ENCODE data around the gene RPL7L1. TPM values are rescaled to one million over a fixed set of nuclear protein-coding genes. Genes with fewer than 3 reads are reported as not detected.

RPL7L1 gene
- total and polyA plus RNA-seq, 2 of the 13 experiments (the other 11 are each of a cell fraction or from before 2014, with no cell fraction given), result 51.6 to 179 TPM

- Histone ChIP-seq H3K36me3 (replicated peaks in 1 of 2; ENCODE audit: control insufficient read depth in 1 of 2, insufficient read depth in 2 of 2, low read length in 2 of 2) (peaks cover 15 to 41% of the 10 kb centered on the region in 2 experiments), H3K79me2 (ENCODE audit: insufficient read depth, low read length) (peaks cover 34% of the 10 kb centered on the region), H3K4me2 (ENCODE audit: low read depth, low read length) (no peak overlapping the region), H3K9ac (ENCODE audit: insufficient read depth, low read depth, low read length) (no peak overlapping the region), H3K27ac (ENCODE audit: extremely low read length, insufficient read depth, low read length) (no peak overlapping the region), H3K4me1 (ENCODE audit: insufficient read depth, low read length) (peaks cover 66% of the 10 kb centered on the region), H2AFZ (ENCODE audit: low read length) (no peak overlapping the region), H3K9me3 (ENCODE audit: low read length) (no peaks in the 10 kb centered on the region), H3K27me3 (ENCODE audit: control insufficient read depth in 1 of 2, insufficient read depth in 2 of 2, low read length in 2 of 2) (no peaks in the 10 kb centered on the region; a peak in 1 of 5 replicates), H3K4me3 (replicated peaks in 1 of 3; ENCODE audit: insufficient read depth in 1 of 3, low read depth in 2 of 3, low read length in 3 of 3) (no peak overlapping the region), H4K20me1 (ENCODE audit: insufficient read depth, low read length) (no peaks in the 10 kb centered on the region)
- ChIA-PET POLR2A (no interaction called here), CTCF (ENCODE audit: low intra/inter-chr PET ratio, low total read pairs) (no interaction called here)
- TF ChIP-seq ZBTB26 (CRISPR knock-in tag; IDR thresholded peaks at IDR 0.05; ENCODE audit: borderline replicate concordance), result no peak
- intact Hi-C loops (cut with micrococcal nuclease; ENCODE audit: unreplicated experiment), result loop anchor here (5.0 kb wide), 1 partner anchor 33 kb away; no protein-coding TSS in a partner anchor
- DNase-seq (ENCODE audit: low spot score) (no peak), ATAC-seq (no peak), FAIRE-seq (no peak)
- WGBS (ENCODE audit: low lambda C conversion rate), result 98% methylated on average over 7 of the region's 7 CpGs
- in situ Hi-C loops (cut with HindIII; ENCODE audit: extremely low pct_ligation_motif_present, low pct_unique_long_range_greater_than_20kb), result no loop called here
- BruUV-seq (replicated peaks), result no TSS peak
Observed at GRCh38 chr6:42935322-42935721, 55.9 kb downstream of the RPL7L1 start.

DNA sequence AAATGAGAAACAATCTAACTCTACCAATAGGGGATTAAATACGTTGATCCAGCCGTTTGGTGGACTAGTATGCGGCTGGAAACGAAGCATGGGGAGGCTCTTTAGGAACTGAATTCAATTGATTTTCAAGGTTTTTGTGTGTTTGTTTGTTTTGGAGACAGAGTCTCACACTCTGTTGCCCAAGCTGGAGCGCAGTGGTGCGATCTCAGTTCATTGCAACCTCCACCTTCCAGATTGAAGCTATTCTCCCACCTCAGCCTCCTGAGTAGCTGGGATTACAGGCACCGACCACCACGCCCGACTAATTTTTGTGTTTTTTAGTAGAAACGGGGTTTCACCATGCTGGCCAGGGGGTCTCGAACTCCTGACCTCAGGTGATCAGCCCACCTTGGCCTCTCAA is 57.0 kb downstream of the RPL7L1 start:
- Histone ChIP-seq H4K20me1 (ENCODE audit: insufficient read depth, low read length) (no peaks in the 10 kb centered on the region), H3K27ac (ENCODE audit: extremely low read length, insufficient read depth, low read length) (no peak overlapping the region), H3K9me3 (ENCODE audit: low read length) (no peaks in the 10 kb centered on the region), H3K4me3 (replicated peaks in 1 of 3; ENCODE audit: insufficient read depth in 1 of 3, low read depth in 2 of 3, low read length in 3 of 3) (no peak overlapping the region), H3K4me1 (ENCODE audit: insufficient read depth, low read length) (peaks cover 66% of the 10 kb centered on the region), H3K27me3 (ENCODE audit: control insufficient read depth in 1 of 2, insufficient read depth in 2 of 2, low read length in 2 of 2) (no peaks in the 10 kb centered on the region), H2AFZ (ENCODE audit: low read length) (no peak overlapping the region), H3K9ac (ENCODE audit: insufficient read depth, low read depth, low read length) (no peak overlapping the region), H3K4me2 (ENCODE audit: low read depth, low read length) (no peak overlapping the region), H3K79me2 (ENCODE audit: insufficient read depth, low read length) (peaks cover 23% of the 10 kb centered on the region), H3K36me3 (replicated peaks in 1 of 2; ENCODE audit: control insufficient read depth in 1 of 2, insufficient read depth in 2 of 2, low read length in 2 of 2) (peaks cover 15 to 46% of the 10 kb centered on the region in 2 experiments)
- ChIA-PET CTCF (ENCODE audit: low intra/inter-chr PET ratio, low total read pairs) (no interaction called here), POLR2A (no interaction called here)
- 95% methylated on average over 11 of the region's 11 CpGs for WGBS (ENCODE audit: low lambda C conversion rate)
- no peak for FAIRE-seq
- DNase-seq (ENCODE audit: low spot score), result no peak
- in situ Hi-C loops (cut with HindIII; ENCODE audit: extremely low pct_ligation_motif_present, low pct_unique_long_range_greater_than_20kb) (no loop called here), intact Hi-C loops (cut with micrococcal nuclease; ENCODE audit: unreplicated experiment) (loop anchor here (5.0 kb wide), 1 partner anchor 34 kb away; no protein-coding TSS in a partner anchor)
- no peak for ATAC-seq
- BruUV-seq (replicated peaks), result no TSS peak
- TF ChIP-seq RFX5 (IDR thresholded peaks at IDR 0.05; ENCODE audit: low read depth, low read length) (no peak), PAXIP1 (CRISPR knock-in tag; conservative IDR thresholded peaks at IDR 0.05) (no peak), ZSCAN25 (CRISPR knock-in tag; IDR thresholded peaks at IDR 0.05) (no peak), KLF16 (CRISPR knock-in tag; IDR thresholded peaks at IDR 0.05) (no peak), ZNF33A (CRISPR knock-in tag; IDR thresholded peaks at IDR 0.05; ENCODE audit: borderline replicate concordance) (no peak), STAG1 (CRISPR knock-in tag; IDR thresholded peaks at IDR 0.05) (no peak), ZNF138 (CRISPR knock-in tag; IDR thresholded peaks at IDR 0.05; ENCODE audit: low read depth) (no peak)
- TF ChIP-seq, protein P1, sequence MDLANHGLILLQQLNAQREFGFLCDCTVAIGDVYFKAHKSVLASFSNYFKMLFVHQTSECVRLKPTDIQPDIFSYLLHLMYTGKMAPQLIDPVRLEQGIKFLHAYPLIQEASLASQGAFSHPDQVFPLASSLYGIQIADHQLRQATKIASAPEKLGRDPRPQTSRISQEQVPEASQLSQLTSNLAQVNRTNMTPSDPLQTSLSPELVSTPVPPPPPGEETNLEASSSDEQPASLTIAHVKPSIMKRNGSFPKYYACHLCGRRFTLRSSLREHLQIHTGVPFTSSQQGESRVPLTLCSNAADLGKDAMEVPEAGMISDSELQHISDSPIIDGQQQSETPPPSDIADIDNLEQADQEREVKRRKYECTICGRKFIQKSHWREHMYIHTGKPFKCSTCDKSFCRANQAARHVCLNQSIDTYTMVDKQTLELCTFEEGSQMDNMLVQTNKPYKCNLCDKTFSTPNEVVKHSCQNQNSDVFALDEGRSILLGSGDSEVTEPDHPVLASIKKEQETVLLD (CRISPR knock-in tag; IDR thresholded peaks at IDR 0.05; ENCODE audit: low read depth), result no peak
